Small intestine (tissue), 16 donors: ENCODE results near the gene SLC16A14. TPM values are rescaled to one million over a fixed set of nuclear protein-coding genes. Genes with fewer than 3 reads are reported as not detected.
A peak's percentile ranks its signal among the peaks of the same experiment; 100 is the strongest.
"Not testable (repeated sequence)": the region's sequence is repeated elsewhere in the genome, so short reads cannot be mapped to it uniquely, and the experiment has no call there.

Source experiments
- DNase-seq, 2 donors: peaks; one replicate each; pipeline versions ENCODE4 v3.0.0 to v3.0.0-alpha.2; 2013
- FAIRE-seq: peaks from 2 replicates; lab custom pipeline; 2012; peaks lifted over from hg19 to GRCh38; lab: Jason Lieb, UNC
- H3K27ac ChIP-seq, 3 donors: one replicate each; pipeline ENCODE4 v1.5.1; 2013; ENCODE audit warnings: low read length in 2 of 3, mild to moderate bottlenecking in 2 of 3, control low read depth in 1 of 3, inconsistent platforms in 1 of 3, low read depth in 1 of 3, moderate library complexity in 1 of 3
- H3K27me3 ChIP-seq, 3 donors: one replicate each; pipeline ENCODE4 v1.6.1; 2013; ENCODE audit warnings: low read length in 3 of 3, inconsistent platforms in 1 of 3; ENCODE audit not compliant: control insufficient read depth in 3 of 3, insufficient read depth in 3 of 3
- H3K36me3 ChIP-seq, 3 donors: one replicate each; pipeline ENCODE4 v1.6.1; 2013; ENCODE audit warnings: low read length in 3 of 3, inconsistent platforms in 1 of 3, low read depth in 1 of 3, mild to moderate bottlenecking in 1 of 3, moderate library complexity in 1 of 3; ENCODE audit not compliant: control insufficient read depth in 3 of 3, insufficient read depth in 2 of 3
- H3K4me1 ChIP-seq, 3 donors: one replicate each; pipeline ENCODE4 v1.6.1; 2013; ENCODE audit warnings: low read length in 2 of 3, inconsistent platforms in 1 of 3, low read depth in 1 of 3, mild to moderate bottlenecking in 1 of 3, moderate library complexity in 1 of 3; ENCODE audit not compliant: control insufficient read depth in 3 of 3, insufficient read depth in 2 of 3
- H3K4me3 ChIP-seq, 3 donors: one replicate each; pipeline ENCODE4 v1.5.1; 2013; ENCODE audit warnings: low read length in 3 of 3, control low read depth in 1 of 3, inconsistent platforms in 1 of 3, low read depth in 1 of 3, mild to moderate bottlenecking in 1 of 3, moderate library complexity in 1 of 3
- H3K9me3 ChIP-seq, 2 donors: one replicate each; pipeline ENCODE4 v1.6.1; 2013; ENCODE audit warnings: low read depth in 1 of 2, low read length in 1 of 2; ENCODE audit not compliant: control insufficient read depth in 2 of 2, insufficient read depth in 1 of 2
- WGBS, 3 donors: extraction: QIAGEN DNeasy Blood & Tissue Kit; methylation state at CpG; one replicate each; pipeline ENCODE4 v1.1.7; 2013; 5-methylcytosine and 5-hydroxymethylcytosine counted together
- long read RNA-seq, 10 donors: transcript quantifications; one replicate each; lab custom pipeline, GENCODE V29; 2026
- polyA plus RNA-seq, 4 donors: library from polyadenylated mRNA; stranded (reverse) in 3 of 4; unstranded in 1 of 4; fragments of 200-250 nt in 3 of 4; fragments of 120-200 nt in 1 of 4; gene quantifications; one replicate each; pipeline versions ENCODE4 v1.2.1 to v1.2.3, GENCODE V29; 2013
- donor health status: healthy with polysubstance abuse.
- donor health status: control.
- donor health status: control.
- donor health status: Bipolar disorder and iron deficiency.
- donor health status: healthy.

Gene SLC16A14, protein sequence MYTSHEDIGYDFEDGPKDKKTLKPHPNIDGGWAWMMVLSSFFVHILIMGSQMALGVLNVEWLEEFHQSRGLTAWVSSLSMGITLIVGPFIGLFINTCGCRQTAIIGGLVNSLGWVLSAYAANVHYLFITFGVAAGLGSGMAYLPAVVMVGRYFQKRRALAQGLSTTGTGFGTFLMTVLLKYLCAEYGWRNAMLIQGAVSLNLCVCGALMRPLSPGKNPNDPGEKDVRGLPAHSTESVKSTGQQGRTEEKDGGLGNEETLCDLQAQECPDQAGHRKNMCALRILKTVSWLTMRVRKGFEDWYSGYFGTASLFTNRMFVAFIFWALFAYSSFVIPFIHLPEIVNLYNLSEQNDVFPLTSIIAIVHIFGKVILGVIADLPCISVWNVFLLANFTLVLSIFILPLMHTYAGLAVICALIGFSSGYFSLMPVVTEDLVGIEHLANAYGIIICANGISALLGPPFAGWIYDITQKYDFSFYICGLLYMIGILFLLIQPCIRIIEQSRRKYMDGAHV
- polyA plus RNA-seq: 1 to 10 TPM in 2 of 4 donors, under 1 TPM in 1, not detected in 1; 0.27 to 2.0 (median 1.3) TPM
- long read RNA-seq, donor 1: 0 reads
- long read RNA-seq, donor 2: 0 reads
- long read RNA-seq, donor 3: 0 reads
- long read RNA-seq, donor 4: 0 reads
- long read RNA-seq, donor 5: 0 reads
- long read RNA-seq, donor 6: 0 reads
- long read RNA-seq, donor 7: 0 reads
- long read RNA-seq, donor 8: 0 reads
- long read RNA-seq, donor 9: 0 reads
- long read RNA-seq, donor 10: 0 reads

DNA sequence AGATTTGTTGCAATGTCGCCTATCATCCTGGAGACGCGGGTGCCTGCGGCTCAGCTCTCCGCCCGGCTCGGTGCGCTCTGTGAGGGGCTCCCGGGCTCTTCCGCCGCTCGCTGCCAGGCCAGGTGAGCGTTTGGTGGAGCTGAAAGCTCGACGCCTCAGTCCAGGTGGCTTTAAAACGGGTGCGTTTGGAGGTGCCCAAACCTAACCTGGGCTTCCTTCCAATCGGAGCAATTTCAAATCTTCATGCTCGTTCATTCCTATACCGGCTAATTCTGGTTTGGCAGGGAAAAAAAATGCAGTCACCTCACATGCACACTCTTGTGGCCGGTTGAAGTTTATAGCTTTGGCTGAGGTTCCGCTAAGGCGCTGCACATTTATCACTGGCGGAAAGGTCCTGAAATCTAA is at the start of gene SLC16A14:
TSS of gene SLC16A14 (minus strand) at position 274 of the 405 bp plus-strand sequence. CDS start 9,572 bp downstream, outside the sequence.
- peak; percentile 47 to 72 for DNase-seq
- FAIRE-seq: no peak
- 2 to 3% (median 3%) methylated on average over 24 of the region's 24 CpGs for WGBS, 3 donors

DNA sequence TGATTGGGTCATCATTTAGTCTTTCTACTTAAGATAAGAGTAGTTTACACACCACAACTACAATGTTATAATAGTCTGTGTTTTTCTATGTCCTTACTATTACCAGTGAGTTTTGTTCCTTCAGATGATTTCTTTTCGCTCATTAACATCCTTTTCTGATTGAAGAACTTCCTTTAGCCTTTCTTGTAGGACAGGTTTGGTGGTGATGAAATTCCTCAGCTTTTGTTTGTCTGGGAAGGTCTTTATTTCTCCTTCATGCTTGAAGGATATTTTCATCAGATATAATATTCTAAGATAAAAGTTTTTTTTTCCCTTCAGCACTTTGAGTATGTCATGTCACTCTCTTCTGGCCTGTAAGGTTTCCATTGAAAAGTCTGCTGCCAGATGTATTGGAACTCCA is 38.0 kb upstream of the SLC16A14 start:
- Histone ChIP-seq H3K27me3 (no peaks in the 10 kb centered on the region), H3K4me1 (no peaks in the 10 kb centered on the region), H3K36me3 (no peaks in the 10 kb centered on the region), H3K27ac (no peak overlapping the region), H3K4me3 (no peak overlapping the region), H3K9me3 (peaks cover 0 to 4% of the 10 kb centered on the region in 2 donors)
- no peak for DNase-seq
- 8 to 97% (median 40%) methylated on average over 1 of the region's 1 CpG for WGBS, 3 donors
- FAIRE-seq: no peak

More for the DNA sequence above, at the start of gene SLC16A14:
- Histone ChIP-seq H3K4me3 (peak within 1 kb of the TSS; percentile 37 to 53 (median 46)), H3K4me1 (no peaks in the 10 kb centered on the region), H3K36me3 (no peaks in the 10 kb centered on the region), H3K9me3 (no peaks in the 10 kb centered on the region), H3K27me3 (peaks cover 0 to 12% (median 0%) of the 10 kb centered on the region in 3 donors), H3K27ac (peak within 1 kb of the TSS in 2 of 3 donors; percentile 38 to 45)

- H3K4me1 ChIP-seq, DNase-seq, H3K36me3 ChIP-seq, H3K27me3 ChIP-seq, FAIRE-seq, H3K9me3 ChIP-seq, H3K4me3 ChIP-seq, H3K27ac ChIP-seq: not testable (repeated sequence)
- 82 to 86% (median 84%) methylated on average over 2 of the region's 2 CpGs for whole genome bisulfite sequencing, 3 donors
These were observed 33.2 kb upstream of the SLC16A14 start for GRCh38 chr2:230101967-230102366.

DNA sequence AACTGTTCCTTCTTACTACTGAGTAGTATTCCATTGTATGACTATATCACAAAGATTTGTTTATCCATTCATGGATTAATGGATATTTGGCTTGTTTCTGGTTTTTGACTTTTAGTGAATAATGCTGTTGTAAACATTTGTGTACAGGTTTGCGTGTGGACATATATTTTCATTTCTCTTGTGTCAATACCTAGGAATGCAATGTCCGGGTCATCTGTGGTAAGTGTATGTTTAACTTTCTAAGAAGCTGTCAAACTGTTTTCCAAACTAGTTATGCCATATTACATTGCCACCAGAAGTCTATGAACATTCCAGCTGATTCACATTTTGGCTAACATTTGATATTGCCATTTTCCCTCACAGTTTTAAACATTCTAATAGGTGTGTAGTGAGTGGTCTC is 29.1 kb upstream of the SLC16A14 start:
- no peaks in the 10 kb centered on the region for H3K36me3 ChIP-seq
- no peaks in the 10 kb centered on the region for H3K27me3 ChIP-seq
- no peak for FAIRE-seq
- WGBS, 3 donors: 6 to 86% (median 34%) methylated on average over 2 of the region's 2 CpGs
- no peaks in the 10 kb centered on the region for H3K9me3 ChIP-seq
- no peaks in the 10 kb centered on the region for H3K4me1 ChIP-seq
- DNase-seq: no peak
- no peak overlapping the region for H3K27ac ChIP-seq
- H3K4me3 ChIP-seq: no peak overlapping the region

DNA sequence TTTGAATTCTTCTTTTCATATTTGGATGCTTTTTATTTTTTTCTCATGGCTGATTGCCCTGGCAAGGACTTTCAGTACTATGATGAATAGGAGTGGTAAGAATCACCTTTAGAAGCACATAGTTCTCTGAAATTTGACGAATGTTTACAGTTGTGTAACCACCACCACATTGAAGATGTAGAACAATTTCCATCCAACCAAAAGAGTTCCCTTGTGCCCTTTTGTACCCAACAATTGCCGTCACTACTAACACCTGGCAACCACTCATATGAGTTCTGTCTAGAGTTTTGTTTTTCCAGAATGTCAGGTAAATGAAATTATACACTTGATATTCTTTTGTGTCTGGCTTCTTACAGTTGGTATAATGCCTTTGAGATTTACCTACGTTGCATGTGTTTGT is 28.7 kb upstream of the SLC16A14 start:
- 32 to 62% (median 49%) methylated on average over 3 of the region's 3 CpGs for WGBS, 3 donors

DNA sequence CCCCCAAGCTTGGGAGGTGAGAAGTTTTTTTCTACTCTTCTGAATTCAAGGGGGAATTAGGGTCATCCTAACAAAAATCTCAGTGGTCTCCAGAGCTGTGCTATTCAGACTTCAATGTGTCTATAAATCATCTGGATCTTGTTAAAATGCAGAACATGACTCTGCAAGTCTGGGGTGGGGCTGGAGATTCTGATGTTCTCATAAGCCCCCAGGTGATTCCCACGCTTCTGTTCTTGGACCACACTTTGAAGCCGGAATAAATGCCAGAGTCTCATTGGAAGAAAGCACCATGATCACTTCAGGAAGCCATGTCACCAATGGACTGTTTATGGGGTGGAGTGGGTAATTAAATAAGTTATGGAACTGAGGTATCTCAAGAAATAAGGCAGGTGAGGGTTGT is 22.2 kb upstream of the SLC16A14 start:
- WGBS, 3 donors: 87 to 92% (median 89%) methylated on average over 2 of the region's 2 CpGs

More for the DNA sequence above, 28.7 kb upstream of the SLC16A14 start:
- Histone ChIP-seq H3K27me3 (no peaks in the 10 kb centered on the region), H3K27ac (no peak overlapping the region), H3K9me3 (no peaks in the 10 kb centered on the region), H3K36me3 (no peaks in the 10 kb centered on the region), H3K4me3 (no peak overlapping the region), H3K4me1 (no peaks in the 10 kb centered on the region)
- DNase-seq: no peak
- FAIRE-seq: no peak

GRCh38 chr2:230085201-230085600 is 16.5 kb upstream of the SLC16A14 start:
- H3K27me3 ChIP-seq: no peaks in the 10 kb centered on the region
- no peaks in the 10 kb centered on the region for H3K36me3 ChIP-seq
- no peaks in the 10 kb centered on the region for H3K9me3 ChIP-seq
- FAIRE-seq (no peak), DNase-seq (no peak)
- no peak overlapping the region for H3K4me3 ChIP-seq
- 79 to 86% (median 85%) methylated on average over 7 of the region's 7 CpGs for WGBS, 3 donors
- H3K27ac ChIP-seq: no peak overlapping the region
- H3K4me1 ChIP-seq: no peaks in the 10 kb centered on the region

More for the DNA sequence above, 22.2 kb upstream of the SLC16A14 start:
- FAIRE-seq: no peak
- Histone ChIP-seq H3K36me3 (no peaks in the 10 kb centered on the region), H3K4me1 (no peaks in the 10 kb centered on the region), H3K4me3 (no peak overlapping the region), H3K27me3 (no peaks in the 10 kb centered on the region), H3K9me3 (no peaks in the 10 kb centered on the region), H3K27ac (no peak overlapping the region)
- no peak for DNase-seq

GRCh38 chr2:230077851-230078547 is 9.3 kb upstream of the SLC16A14 start:
- H3K4me1 ChIP-seq: no peaks in the 10 kb centered on the region
- H3K27ac ChIP-seq: no peak overlapping the region
- H3K4me3 ChIP-seq: no peak overlapping the region
- WGBS, 3 donors: 42 to 56% (median 44%) methylated on average over 5 of the region's 5 CpGs
- DNase-seq: no peak
- H3K36me3 ChIP-seq: no peaks in the 10 kb centered on the region
- no peaks in the 10 kb centered on the region for H3K27me3 ChIP-seq
- peaks cover 0 to 3% of the 10 kb centered on the region in 2 donors for H3K9me3 ChIP-seq
- no peak for FAIRE-seq
